GM12892 (cell line): Measurements from ENCODE around the gene DHRSX.

Source experiments
- POLR2A ChIP-seq: IDR thresholded peaks from 2 replicates; pipeline ENCODE4 v1.6.1; 2011; ENCODE audit warnings: low read depth, low read length, control low read depth
- POLR2AphosphoS5 ChIP-seq: IDR thresholded peaks from 2 replicates; pipeline ENCODE4 v1.6.1; 2011; ENCODE audit warnings: low read depth, low read length, control low read depth
- TAF1 ChIP-seq: IDR thresholded peaks from 2 replicates; pipeline ENCODE4 v1.6.1; 2011; ENCODE audit warnings: low read depth, mild to moderate bottlenecking, control low read depth, low read length, borderline replicate concordance

DNA sequence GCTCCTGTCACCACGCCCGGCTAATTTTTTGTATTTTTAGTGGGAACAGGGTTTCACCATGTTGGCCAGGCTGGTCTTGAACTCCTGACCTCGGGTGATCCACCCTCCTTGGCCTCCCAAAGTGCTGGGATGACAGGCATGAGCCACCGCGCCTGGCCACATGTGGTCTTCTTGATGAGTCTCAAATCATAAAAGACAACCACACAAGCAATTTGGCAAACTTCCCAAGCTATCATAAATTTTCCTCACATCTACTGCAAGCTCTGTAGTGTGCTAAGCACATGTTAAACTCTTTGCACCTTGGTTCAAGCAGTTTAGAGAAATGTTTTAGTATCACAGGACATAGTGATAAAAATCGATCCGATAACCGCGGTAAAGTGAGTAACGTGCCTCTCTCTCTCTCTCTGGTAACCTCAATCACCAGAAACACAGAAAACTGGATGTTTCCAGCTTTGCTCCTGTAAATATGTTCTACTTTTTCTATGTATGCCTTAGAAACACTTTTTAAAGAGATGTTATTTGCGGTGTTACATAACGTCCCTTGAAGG, 256.8 kb downstream of the DHRSX start:
- no peak for TF ChIP-seq TAF1
- TF ChIP-seq POLR2A: no peak
- TF ChIP-seq POLR2AphosphoS5: no peak
